WTC11 (cell line): ENCODE measurements around the gene ABCC4. TPM values are rescaled to one million over a fixed set of nuclear protein-coding genes. Genes with fewer than 3 reads are reported as not detected.

ENCODE experiments used
- ATAC-seq: fragments of 200-7000 bp; cut with Tn5 transposase; 2 replicates; pipeline ENCODE4 v1.10.0; 2021; ENCODE audit warnings: mild to moderate bottlenecking, moderate library complexity
- CTCF ChIA-PET: fragments of 300-600 bp; sonication (Branson Sonifier 250); formaldehyde crosslinking; loops from one replicate; lab custom pipeline; 2021; ENCODE audit warnings: antibody characterized with exemption; lab: Charles Lee
- POLR2A ChIA-PET: fragments of 350-600 bp; sonication (Branson Sonifier 250); formaldehyde crosslinking; loops from one replicate; lab custom pipeline; 2021; ENCODE audit warnings: antibody characterized with exemption; lab: Charles Lee
- DNase-seq: peaks from one replicate; pipeline ENCODE4 v3.0.0; 2021; ENCODE audit warnings: low spot score
- H3K27ac Mint-ChIP-seq: 2 replicates; pipeline ENCODE4 v1.8.0; 2021; ENCODE audit warnings: mixed read lengths
- H3K27me3 Mint-ChIP-seq: 2 replicates; pipeline ENCODE4 v1.8.0; 2021; ENCODE audit warnings: low read depth, mild to moderate bottlenecking, moderate library complexity, mixed read lengths
- H3K36me3 Mint-ChIP-seq: 2 replicates; pipeline ENCODE4 v1.8.0; 2021; ENCODE audit warnings: mixed read lengths
- H3K4me1 Mint-ChIP-seq: 2 replicates; pipeline ENCODE4 v1.8.0; 2022; ENCODE audit warnings: mixed read lengths
- H3K4me3 Mint-ChIP-seq: 2 replicates; pipeline ENCODE4 v1.8.0; 2021; ENCODE audit warnings: mild to moderate bottlenecking, moderate library complexity, mixed read lengths
- H3K9me3 Mint-ChIP-seq: 2 replicates; pipeline ENCODE4 v1.8.0; 2021; ENCODE audit warnings: mixed read lengths
- ELF4 ChIP-seq: sonication (generic); formaldehyde crosslinking; IDR thresholded peaks from 2 replicates; pipeline ENCODE4 v1.8.1; 2022; ENCODE audit warnings: low read depth, mild to moderate bottlenecking, moderate library complexity, missing genetic modification reagents
- EMX1 ChIP-seq: fragments of 250-450 bp; sonication (Bioruptor Pico); IDR thresholded peaks from 2 replicates; pipeline ENCODE4 v1.8.0; 2021; ENCODE audit warnings: mild to moderate bottlenecking
- ESRRA ChIP-seq: sonication (generic); formaldehyde crosslinking; IDR thresholded peaks from 2 replicates; pipeline ENCODE4 v1.8.1; 2022; ENCODE audit warnings: mild to moderate bottlenecking, missing genetic modification reagents, borderline replicate concordance
- GABPB1 ChIP-seq: sonication (generic); formaldehyde crosslinking; IDR thresholded peaks from 2 replicates; pipeline ENCODE4 v1.8.1; 2023; ENCODE audit warnings: mild to moderate bottlenecking, missing genetic modification reagents
- JAZF1 ChIP-seq: fragments of 250-450 bp; sonication (Bioruptor Pico); IDR thresholded peaks from 2 replicates; pipeline ENCODE4 v1.9.0; 2021; ENCODE audit warnings: moderate library complexity, mild to moderate bottlenecking, inconsistent platforms
- JUN ChIP-seq: sonication (generic); formaldehyde crosslinking; IDR thresholded peaks from 2 replicates; pipeline ENCODE4 v1.8.0; 2023; ENCODE audit warnings: mild to moderate bottlenecking, missing genetic modification reagents
- KAT7 ChIP-seq: sonication (generic); formaldehyde crosslinking; IDR thresholded peaks from 2 replicates; pipeline ENCODE4 v1.8.1; 2023; ENCODE audit warnings: missing genetic modification reagents, mild to moderate bottlenecking, borderline replicate concordance
- MAX ChIP-seq: sonication (generic); formaldehyde crosslinking; IDR thresholded peaks from 2 replicates; pipeline ENCODE4 v1.8.0; 2022; ENCODE audit warnings: mild to moderate bottlenecking, missing genetic modification reagents
- MXD4 ChIP-seq: fragments of 250-450 bp; sonication (Bioruptor Pico); IDR thresholded peaks from 2 replicates; pipeline ENCODE4 v1.8.0; 2021; ENCODE audit warnings: mild to moderate bottlenecking, moderate library complexity, borderline replicate concordance
- NFATC4 ChIP-seq: fragments of 250-450 bp; sonication (Bioruptor Pico); IDR thresholded peaks from 2 replicates; pipeline ENCODE4 v1.9.0; 2021; ENCODE audit warnings: mild to moderate bottlenecking
- SMAD3 ChIP-seq: sonication (generic); formaldehyde crosslinking; IDR thresholded peaks from 2 replicates; pipeline ENCODE4 v1.8.0; 2022; ENCODE audit warnings: missing genetic modification reagents, mild to moderate bottlenecking, borderline replicate concordance
- TEAD1 ChIP-seq: sonication (generic); formaldehyde crosslinking; IDR thresholded peaks from 2 replicates; pipeline ENCODE4 v1.8.0; 2022; ENCODE audit warnings: mild to moderate bottlenecking, missing genetic modification reagents
- TP53 ChIP-seq: sonication (generic); formaldehyde crosslinking; IDR thresholded peaks from 2 replicates; pipeline ENCODE4 v1.8.1; 2023; ENCODE audit warnings: mild to moderate bottlenecking, missing genetic modification reagents
- USF2 ChIP-seq: sonication (generic); formaldehyde crosslinking; IDR thresholded peaks from 2 replicates; pipeline ENCODE4 v1.8.1; 2023; ENCODE audit warnings: mild to moderate bottlenecking, missing genetic modification reagents, moderate library complexity
- ZNF121 ChIP-seq: sonication (generic); formaldehyde crosslinking; IDR thresholded peaks from 2 replicates; pipeline ENCODE4 v1.8.0; 2023; ENCODE audit warnings: missing genetic modification reagents
- ZNF232 ChIP-seq: sonication (generic); formaldehyde crosslinking; IDR thresholded peaks from 2 replicates; pipeline ENCODE4 v1.8.0; 2022; ENCODE audit warnings: mild to moderate bottlenecking, missing genetic modification reagents
- ZNF416 ChIP-seq: fragments of 250-450 bp; sonication (Bioruptor Pico); IDR thresholded peaks from 2 replicates; pipeline ENCODE4 v1.9.0; 2021; ENCODE audit warnings: mild to moderate bottlenecking, inconsistent platforms
- total RNA-seq: library from RNA; stranded (reverse); gene quantifications from 3 replicates; pipeline ENCODE4 v1.2.3, GENCODE V29; 2021
- TF ChIP-seq, protein P1 (sequence below): sonication (generic); formaldehyde crosslinking; IDR thresholded peaks from 2 replicates; pipeline ENCODE4 v1.8.1; 2023; ENCODE audit warnings: mild to moderate bottlenecking, missing genetic modification reagents
- TF ChIP-seq, protein P2 (sequence below): sonication (generic); formaldehyde crosslinking; IDR thresholded peaks from 2 replicates; pipeline ENCODE4 v1.8.0; 2022; ENCODE audit warnings: missing genetic modification reagents
- TF ChIP-seq, protein P3 (sequence below): sonication (generic); formaldehyde crosslinking; IDR thresholded peaks from 2 replicates; pipeline ENCODE4 v1.8.1; 2022; ENCODE audit warnings: mild to moderate bottlenecking, moderate library complexity, missing genetic modification reagents
- TF ChIP-seq, protein P4 (sequence below): fragments of 200-600 bp; IDR thresholded peaks from 2 replicates; pipeline ENCODE4 v1.8.0; 2022; ENCODE audit warnings: antibody characterized with exemption
- TF ChIP-seq, protein P5 (sequence below): sonication (generic); formaldehyde crosslinking; IDR thresholded peaks from 2 replicates; pipeline ENCODE4 v1.8.1; 2022; ENCODE audit warnings: low read depth, missing genetic modification reagents, borderline replicate concordance
- TF ChIP-seq, protein P6 (sequence below): sonication (generic); formaldehyde crosslinking; IDR thresholded peaks from 2 replicates; pipeline ENCODE4 v1.8.1; 2022; ENCODE audit warnings: missing genetic modification reagents, borderline replicate concordance
- TF ChIP-seq, protein P7 (sequence below): sonication (generic); formaldehyde crosslinking; IDR thresholded peaks from 2 replicates; pipeline ENCODE4 v1.8.0; 2023; ENCODE audit warnings: missing genetic modification reagents

ABCC4 gene
- total RNA-seq, 1 experiment from 2014 or later, result 7.2 TPM

GRCh38 chr13:95255072-95255732 is 46.0 kb downstream of the ABCC4 start:
- ChIA-PET POLR2A (no interaction called here), CTCF (no interaction called here)
- H3K9me3 Mint-ChIP-seq, result no peaks in the 10 kb centered on the region
- H3K36me3 Mint-ChIP-seq, result no peaks in the 10 kb centered on the region
- no peaks in the 10 kb centered on the region for H3K4me1 Mint-ChIP-seq
- no peak for ATAC-seq
- no peak overlapping the region for H3K4me3 Mint-ChIP-seq
- H3K27ac Mint-ChIP-seq, result no peak overlapping the region
- no peaks in the 10 kb centered on the region for H3K27me3 Mint-ChIP-seq
- no peak for TF ChIP-seq TP53 (CRISPR knock-in tag)
- no peak for TF ChIP-seq ESRRA (CRISPR knock-in tag)
- TF ChIP-seq, protein P1, sequence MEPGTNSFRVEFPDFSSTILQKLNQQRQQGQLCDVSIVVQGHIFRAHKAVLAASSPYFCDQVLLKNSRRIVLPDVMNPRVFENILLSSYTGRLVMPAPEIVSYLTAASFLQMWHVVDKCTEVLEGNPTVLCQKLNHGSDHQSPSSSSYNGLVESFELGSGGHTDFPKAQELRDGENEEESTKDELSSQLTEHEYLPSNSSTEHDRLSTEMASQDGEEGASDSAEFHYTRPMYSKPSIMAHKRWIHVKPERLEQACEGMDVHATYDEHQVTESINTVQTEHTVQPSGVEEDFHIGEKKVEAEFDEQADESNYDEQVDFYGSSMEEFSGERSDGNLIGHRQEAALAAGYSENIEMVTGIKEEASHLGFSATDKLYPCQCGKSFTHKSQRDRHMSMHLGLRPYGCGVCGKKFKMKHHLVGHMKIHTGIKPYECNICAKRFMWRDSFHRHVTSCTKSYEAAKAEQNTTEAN, result no peak
- TF ChIP-seq USF2 (CRISPR knock-in tag), result no peak
- TF ChIP-seq, protein P2, sequence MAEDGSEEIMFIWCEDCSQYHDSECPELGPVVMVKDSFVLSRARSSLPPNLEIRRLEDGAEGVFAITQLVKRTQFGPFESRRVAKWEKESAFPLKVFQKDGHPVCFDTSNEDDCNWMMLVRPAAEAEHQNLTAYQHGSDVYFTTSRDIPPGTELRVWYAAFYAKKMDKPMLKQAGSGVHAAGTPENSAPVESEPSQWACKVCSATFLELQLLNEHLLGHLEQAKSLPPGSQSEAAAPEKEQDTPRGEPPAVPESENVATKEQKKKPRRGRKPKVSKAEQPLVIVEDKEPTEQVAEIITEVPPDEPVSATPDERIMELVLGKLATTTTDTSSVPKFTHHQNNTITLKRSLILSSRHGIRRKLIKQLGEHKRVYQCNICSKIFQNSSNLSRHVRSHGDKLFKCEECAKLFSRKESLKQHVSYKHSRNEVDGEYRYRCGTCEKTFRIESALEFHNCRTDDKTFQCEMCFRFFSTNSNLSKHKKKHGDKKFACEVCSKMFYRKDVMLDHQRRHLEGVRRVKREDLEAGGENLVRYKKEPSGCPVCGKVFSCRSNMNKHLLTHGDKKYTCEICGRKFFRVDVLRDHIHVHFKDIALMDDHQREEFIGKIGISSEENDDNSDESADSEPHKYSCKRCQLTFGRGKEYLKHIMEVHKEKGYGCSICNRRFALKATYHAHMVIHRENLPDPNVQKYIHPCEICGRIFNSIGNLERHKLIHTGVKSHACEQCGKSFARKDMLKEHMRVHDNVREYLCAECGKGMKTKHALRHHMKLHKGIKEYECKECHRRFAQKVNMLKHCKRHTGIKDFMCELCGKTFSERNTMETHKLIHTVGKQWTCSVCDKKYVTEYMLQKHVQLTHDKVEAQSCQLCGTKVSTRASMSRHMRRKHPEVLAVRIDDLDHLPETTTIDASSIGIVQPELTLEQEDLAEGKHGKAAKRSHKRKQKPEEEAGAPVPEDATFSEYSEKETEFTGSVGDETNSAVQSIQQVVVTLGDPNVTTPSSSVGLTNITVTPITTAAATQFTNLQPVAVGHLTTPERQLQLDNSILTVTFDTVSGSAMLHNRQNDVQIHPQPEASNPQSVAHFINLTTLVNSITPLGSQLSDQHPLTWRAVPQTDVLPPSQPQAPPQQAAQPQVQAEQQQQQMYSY (CRISPR knock-in tag), result no peak
- TF ChIP-seq, protein P3, sequence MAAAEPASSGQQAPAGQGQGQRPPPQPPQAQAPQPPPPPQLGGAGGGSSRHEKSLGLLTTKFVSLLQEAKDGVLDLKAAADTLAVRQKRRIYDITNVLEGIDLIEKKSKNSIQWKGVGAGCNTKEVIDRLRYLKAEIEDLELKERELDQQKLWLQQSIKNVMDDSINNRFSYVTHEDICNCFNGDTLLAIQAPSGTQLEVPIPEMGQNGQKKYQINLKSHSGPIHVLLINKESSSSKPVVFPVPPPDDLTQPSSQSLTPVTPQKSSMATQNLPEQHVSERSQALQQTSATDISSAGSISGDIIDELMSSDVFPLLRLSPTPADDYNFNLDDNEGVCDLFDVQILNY, result no peak
- TF ChIP-seq, protein P4, sequence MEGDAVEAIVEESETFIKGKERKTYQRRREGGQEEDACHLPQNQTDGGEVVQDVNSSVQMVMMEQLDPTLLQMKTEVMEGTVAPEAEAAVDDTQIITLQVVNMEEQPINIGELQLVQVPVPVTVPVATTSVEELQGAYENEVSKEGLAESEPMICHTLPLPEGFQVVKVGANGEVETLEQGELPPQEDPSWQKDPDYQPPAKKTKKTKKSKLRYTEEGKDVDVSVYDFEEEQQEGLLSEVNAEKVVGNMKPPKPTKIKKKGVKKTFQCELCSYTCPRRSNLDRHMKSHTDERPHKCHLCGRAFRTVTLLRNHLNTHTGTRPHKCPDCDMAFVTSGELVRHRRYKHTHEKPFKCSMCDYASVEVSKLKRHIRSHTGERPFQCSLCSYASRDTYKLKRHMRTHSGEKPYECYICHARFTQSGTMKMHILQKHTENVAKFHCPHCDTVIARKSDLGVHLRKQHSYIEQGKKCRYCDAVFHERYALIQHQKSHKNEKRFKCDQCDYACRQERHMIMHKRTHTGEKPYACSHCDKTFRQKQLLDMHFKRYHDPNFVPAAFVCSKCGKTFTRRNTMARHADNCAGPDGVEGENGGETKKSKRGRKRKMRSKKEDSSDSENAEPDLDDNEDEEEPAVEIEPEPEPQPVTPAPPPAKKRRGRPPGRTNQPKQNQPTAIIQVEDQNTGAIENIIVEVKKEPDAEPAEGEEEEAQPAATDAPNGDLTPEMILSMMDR, result no peak
- no peak for TF ChIP-seq MXD4 (CRISPR knock-in tag)
- no peak for TF ChIP-seq ELF4 (CRISPR knock-in tag)
- TF ChIP-seq SMAD3 (CRISPR knock-in tag), result no peak
- TF ChIP-seq JUN (CRISPR knock-in tag), result no peak
- TF ChIP-seq ZNF416, result no peak
- TF ChIP-seq, all 79 proteins: peak for 0
- DNase-seq, result no peak

DNA sequence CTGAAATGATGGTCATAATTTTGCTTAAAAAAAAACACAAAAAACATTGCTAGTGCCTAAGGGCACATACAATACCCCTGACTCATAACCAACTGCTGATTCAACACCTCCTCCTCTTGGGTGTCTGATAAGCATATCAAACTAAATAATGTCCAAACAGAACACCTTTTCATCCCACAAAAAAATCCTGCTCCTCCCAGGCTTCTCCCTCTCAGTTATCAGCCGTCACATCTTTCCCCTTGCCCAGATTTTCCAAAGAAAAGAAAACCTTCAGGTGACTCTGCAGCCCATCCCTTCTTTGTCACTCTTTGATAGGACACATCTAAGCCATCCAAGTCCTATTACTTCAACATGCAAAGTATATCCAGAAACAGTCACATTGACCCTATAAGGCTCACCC is 46.9 kb downstream of the ABCC4 start:
- Mint-ChIP-seq H3K27me3 (no peaks in the 10 kb centered on the region), H3K9me3 (no peaks in the 10 kb centered on the region), H3K27ac (no peak overlapping the region), H3K4me1 (no peaks in the 10 kb centered on the region), H3K4me3 (no peak overlapping the region), H3K36me3 (no peaks in the 10 kb centered on the region)
- ChIA-PET CTCF (no interaction called here), POLR2A (no interaction called here)
- no peak for DNase-seq
- TF ChIP-seq TEAD1 (CRISPR knock-in tag), result no peak
- TF ChIP-seq JAZF1 (CRISPR knock-in tag), result no peak
- no peak for TF ChIP-seq MAX (CRISPR knock-in tag)
- TF ChIP-seq ESRRA (CRISPR knock-in tag), result no peak
- TF ChIP-seq ZNF232, result no peak
- TF ChIP-seq, protein P5, sequence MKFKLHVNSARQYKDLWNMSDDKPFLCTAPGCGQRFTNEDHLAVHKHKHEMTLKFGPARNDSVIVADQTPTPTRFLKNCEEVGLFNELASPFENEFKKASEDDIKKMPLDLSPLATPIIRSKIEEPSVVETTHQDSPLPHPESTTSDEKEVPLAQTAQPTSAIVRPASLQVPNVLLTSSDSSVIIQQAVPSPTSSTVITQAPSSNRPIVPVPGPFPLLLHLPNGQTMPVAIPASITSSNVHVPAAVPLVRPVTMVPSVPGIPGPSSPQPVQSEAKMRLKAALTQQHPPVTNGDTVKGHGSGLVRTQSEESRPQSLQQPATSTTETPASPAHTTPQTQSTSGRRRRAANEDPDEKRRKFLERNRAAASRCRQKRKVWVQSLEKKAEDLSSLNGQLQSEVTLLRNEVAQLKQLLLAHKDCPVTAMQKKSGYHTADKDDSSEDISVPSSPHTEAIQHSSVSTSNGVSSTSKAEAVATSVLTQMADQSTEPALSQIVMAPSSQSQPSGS, result no peak
- no peak for TF ChIP-seq KAT7 (CRISPR knock-in tag)
- TF ChIP-seq, protein P6, sequence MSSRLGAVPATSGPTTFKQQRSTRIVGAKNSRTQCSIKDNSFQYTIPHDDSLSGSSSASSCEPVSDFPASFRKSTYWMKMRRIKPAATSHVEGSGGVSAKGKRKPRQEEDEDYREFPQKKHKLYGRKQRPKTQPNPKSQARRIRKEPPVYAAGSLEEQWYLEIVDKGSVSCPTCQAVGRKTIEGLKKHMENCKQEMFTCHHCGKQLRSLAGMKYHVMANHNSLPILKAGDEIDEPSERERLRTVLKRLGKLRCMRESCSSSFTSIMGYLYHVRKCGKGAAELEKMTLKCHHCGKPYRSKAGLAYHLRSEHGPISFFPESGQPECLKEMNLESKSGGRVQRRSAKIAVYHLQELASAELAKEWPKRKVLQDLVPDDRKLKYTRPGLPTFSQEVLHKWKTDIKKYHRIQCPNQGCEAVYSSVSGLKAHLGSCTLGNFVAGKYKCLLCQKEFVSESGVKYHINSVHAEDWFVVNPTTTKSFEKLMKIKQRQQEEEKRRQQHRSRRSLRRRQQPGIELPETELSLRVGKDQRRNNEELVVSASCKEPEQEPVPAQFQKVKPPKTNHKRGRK (CRISPR knock-in tag), result no peak
- TF ChIP-seq, protein P7, sequence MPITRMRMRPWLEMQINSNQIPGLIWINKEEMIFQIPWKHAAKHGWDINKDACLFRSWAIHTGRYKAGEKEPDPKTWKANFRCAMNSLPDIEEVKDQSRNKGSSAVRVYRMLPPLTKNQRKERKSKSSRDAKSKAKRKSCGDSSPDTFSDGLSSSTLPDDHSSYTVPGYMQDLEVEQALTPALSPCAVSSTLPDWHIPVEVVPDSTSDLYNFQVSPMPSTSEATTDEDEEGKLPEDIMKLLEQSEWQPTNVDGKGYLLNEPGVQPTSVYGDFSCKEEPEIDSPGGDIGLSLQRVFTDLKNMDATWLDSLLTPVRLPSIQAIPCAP (CRISPR knock-in tag), result no peak
- no peak for TF ChIP-seq ZNF121 (CRISPR knock-in tag)
- no peak for TF ChIP-seq GABPB1 (CRISPR knock-in tag)
- TF ChIP-seq EMX1, result no peak
- no peak for TF ChIP-seq NFATC4
- ATAC-seq, result no peak
